ENCODE measurements around the gene CIITA.
"Not testable (repeated sequence)": the region's sequence is repeated elsewhere in the genome, so short reads cannot be mapped to it uniquely, and the experiment has no call there.

CIITA gene

DNA sequence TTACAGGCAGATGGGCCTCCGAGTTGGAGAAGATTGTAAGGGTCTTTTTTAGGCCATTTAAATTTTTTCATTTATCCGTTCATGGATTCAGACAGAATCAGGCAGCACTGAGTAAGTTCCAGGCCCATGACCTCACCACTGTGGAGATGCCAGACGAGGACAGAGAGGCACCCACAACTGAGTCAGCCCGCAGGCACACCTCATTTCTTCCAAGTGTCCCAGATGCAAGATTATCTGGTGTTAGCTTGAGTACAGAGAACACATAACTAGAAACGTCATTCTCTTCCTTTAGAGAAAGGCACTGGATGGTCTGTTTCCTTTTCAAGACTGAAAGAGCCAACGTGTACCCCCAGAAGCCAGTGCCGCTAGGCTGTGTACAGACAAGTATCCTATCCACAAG, 84.2 kb downstream of the CIITA start:
- TF ChIP-seq, protein P1, sequence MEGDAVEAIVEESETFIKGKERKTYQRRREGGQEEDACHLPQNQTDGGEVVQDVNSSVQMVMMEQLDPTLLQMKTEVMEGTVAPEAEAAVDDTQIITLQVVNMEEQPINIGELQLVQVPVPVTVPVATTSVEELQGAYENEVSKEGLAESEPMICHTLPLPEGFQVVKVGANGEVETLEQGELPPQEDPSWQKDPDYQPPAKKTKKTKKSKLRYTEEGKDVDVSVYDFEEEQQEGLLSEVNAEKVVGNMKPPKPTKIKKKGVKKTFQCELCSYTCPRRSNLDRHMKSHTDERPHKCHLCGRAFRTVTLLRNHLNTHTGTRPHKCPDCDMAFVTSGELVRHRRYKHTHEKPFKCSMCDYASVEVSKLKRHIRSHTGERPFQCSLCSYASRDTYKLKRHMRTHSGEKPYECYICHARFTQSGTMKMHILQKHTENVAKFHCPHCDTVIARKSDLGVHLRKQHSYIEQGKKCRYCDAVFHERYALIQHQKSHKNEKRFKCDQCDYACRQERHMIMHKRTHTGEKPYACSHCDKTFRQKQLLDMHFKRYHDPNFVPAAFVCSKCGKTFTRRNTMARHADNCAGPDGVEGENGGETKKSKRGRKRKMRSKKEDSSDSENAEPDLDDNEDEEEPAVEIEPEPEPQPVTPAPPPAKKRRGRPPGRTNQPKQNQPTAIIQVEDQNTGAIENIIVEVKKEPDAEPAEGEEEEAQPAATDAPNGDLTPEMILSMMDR (IDR thresholded peaks at IDR 0.05; ENCODE audit: low read depth, low read length) = no peak
- H3K4me3 ChIP-seq (replicated peaks in 1 of 2; ENCODE audit: low read depth in 2 of 2, low read length in 2 of 2) = no peak overlapping the region
- DNase-seq (ENCODE audit: low read depth in 2 of 2) = peak; percentile 70 to 90

- no peak overlapping the region for H3K4me3 ChIP-seq (replicated peaks in 1 of 2; ENCODE audit: low read depth in 2 of 2, low read length in 2 of 2)
- peak; percentile 83 to 84 for DNase-seq (ENCODE audit: low read depth in 2 of 2)
- TF ChIP-seq, protein P1 (IDR thresholded peaks at IDR 0.05; ENCODE audit: low read depth, low read length) = peak; percentile 94
These were observed 87.3 kb downstream of the CIITA start for GRCh38 chr16:10964039-10964890.

- TF ChIP-seq, protein P1 (IDR thresholded peaks at IDR 0.05; ENCODE audit: low read depth, low read length) = no peak
- DNase-seq (ENCODE audit: low read depth in 2 of 2) = peak in 1 of 2 donors; percentile 21
- no peak overlapping the region for H3K4me3 ChIP-seq (replicated peaks in 1 of 2; ENCODE audit: low read depth in 2 of 2, low read length in 2 of 2)
These were observed 87.9 kb downstream of the CIITA start for GRCh38 chr16:10964891-10965326.

DNA sequence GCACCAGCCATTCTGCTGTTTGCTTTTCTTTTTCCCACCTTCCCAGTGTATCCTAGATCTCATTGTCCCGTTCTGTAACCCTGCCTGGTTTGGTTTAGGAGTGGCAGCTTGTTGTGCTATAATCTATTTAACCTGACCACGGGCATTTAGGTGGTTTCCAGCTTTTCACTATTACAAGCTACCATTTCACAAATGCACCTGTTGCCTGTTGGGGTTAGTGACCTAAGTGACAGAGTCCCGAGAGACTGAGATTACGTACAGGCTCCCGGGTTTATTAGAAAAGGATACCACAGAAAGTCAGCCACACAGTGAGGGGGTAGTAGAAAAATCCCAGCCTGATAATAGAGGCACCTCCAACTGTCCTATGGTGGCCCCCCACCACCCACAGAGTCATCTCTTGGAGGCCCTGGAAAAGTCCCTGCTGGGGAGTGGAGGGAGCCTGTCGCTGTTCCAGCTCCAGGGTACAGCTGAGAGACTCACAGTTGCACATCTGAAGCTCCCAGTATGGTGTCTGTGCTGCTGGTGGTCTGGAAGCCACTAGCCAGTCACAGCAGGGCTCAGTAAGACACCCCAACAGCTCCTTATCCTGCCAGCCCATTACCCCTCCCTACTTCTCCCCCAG, 88.5 kb downstream of the CIITA start:
- DNase-seq (ENCODE audit: low read depth in 2 of 2) = no peak
- no peak overlapping the region for H3K4me3 ChIP-seq (replicated peaks in 1 of 2; ENCODE audit: low read depth in 2 of 2, low read length in 2 of 2)

GRCh38 chr16:10966129-10966528, 89.1 kb downstream of the CIITA start:
- no peak for DNase-seq (ENCODE audit: low read depth in 2 of 2)
- TF ChIP-seq, protein P1 (IDR thresholded peaks at IDR 0.05; ENCODE audit: low read depth, low read length) = no peak
- no peak overlapping the region for H3K4me3 ChIP-seq (replicated peaks in 1 of 2; ENCODE audit: low read depth in 2 of 2, low read length in 2 of 2)

More for the DNA sequence above, 88.5 kb downstream of the CIITA start:
- TF ChIP-seq, protein P1 (IDR thresholded peaks at IDR 0.05; ENCODE audit: low read depth, low read length) = no peak

GRCh38 chr16:10966559-10966958, 89.6 kb downstream of the CIITA start:
- not testable (repeated sequence) for H3K4me3 ChIP-seq (replicated peaks in 1 of 2; ENCODE audit: low read depth in 2 of 2, low read length in 2 of 2)

DNA sequence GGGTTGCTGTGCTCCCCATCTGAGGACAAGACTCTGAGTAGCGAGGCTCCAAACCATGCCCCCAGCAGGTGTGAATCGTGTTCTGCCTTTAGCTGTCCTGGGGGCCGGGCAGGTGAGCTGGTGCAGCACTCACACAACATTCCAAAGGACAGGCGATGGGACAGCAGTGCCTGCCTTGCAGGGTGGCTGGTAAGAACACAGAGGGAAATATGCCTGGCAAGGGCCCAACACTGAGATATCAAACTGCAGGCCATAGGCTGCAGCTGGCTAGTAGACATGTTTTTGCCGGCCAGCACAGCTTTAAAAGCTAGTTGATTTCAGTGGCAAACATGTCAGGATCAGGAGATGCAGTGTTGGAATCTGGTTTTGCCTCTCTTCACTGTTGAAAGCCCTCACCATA, 91.0 kb downstream of the CIITA start:
- H3K4me3 ChIP-seq (replicated peaks in 1 of 2; ENCODE audit: low read depth in 2 of 2, low read length in 2 of 2) = no peak overlapping the region
- peak in 1 of 2 donors; percentile 59 for DNase-seq (ENCODE audit: low read depth in 2 of 2)
- TF ChIP-seq, protein P1 (IDR thresholded peaks at IDR 0.05; ENCODE audit: low read depth, low read length) = no peak

More at GRCh38 chr16:10966559-10966958, 89.6 kb downstream of the CIITA start:
- not testable (repeated sequence) for DNase-seq (ENCODE audit: low read depth in 2 of 2)

Data from cardiac fibroblast (primary cell).